ENCODE data around the gene ARHGAP28. TPM values are rescaled to one million over a fixed set of nuclear protein-coding genes. Genes with fewer than 3 reads are reported as not detected.

ARHGAP28 gene
- total RNA-seq, 4 donors from 2014 or later, result 0.52 to 1.7 (median 0.75) TPM

DNA sequence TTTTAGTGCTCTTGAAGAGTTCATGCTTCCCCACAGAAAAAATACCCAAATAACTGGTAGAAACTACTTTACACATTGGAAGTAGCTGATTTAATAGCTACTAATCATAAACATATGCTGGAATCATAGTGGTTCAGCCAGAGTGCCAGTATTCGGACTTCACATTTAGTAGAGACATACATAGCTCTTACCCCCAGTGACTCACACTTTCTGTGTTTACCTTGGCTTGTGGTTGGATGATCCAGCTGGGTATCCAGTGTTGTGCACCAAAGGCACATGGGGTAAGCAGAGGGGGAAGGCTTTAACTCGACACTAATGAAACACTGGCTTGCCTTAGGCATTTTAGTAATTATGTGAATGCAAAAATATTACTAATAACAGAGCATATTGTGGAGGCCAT is 18.1 kb downstream of the ARHGAP28 start:
- H3K27ac ChIP-seq (replicated peaks in 1 of 4), result no peak overlapping the region
- TF ChIP-seq POLR2AphosphoS5 (IDR thresholded peaks at IDR 0.05), result no peak
- intact Hi-C loops (cut with DNase I), result no loop called here
- H3K9me3 ChIP-seq, result no peaks in the 10 kb centered on the region
- H3K36me3 ChIP-seq, result no peaks in the 10 kb centered on the region
- 56% methylated on average over 2 of the region's 2 CpGs for WGBS
- H3K27me3 ChIP-seq, result no peaks in the 10 kb centered on the region
- peaks cover 0 to 11% (median 9%) of the 10 kb centered on the region in 4 donors for H3K4me1 ChIP-seq
- H3K4me3 ChIP-seq, result no peak overlapping the region
- DNase-seq (ENCODE audit: extremely low spot score), result no peak

- Histone ChIP-seq H3K27ac (replicated peaks in 1 of 4) (no peak overlapping the region), H3K9me3 (no peaks in the 10 kb centered on the region), H3K4me1 (peaks cover 0 to 11% (median 10%) of the 10 kb centered on the region in 4 donors), H3K4me3 (no peak overlapping the region), H3K27me3 (no peaks in the 10 kb centered on the region), H3K36me3 (no peaks in the 10 kb centered on the region)
- TF ChIP-seq EP300 (IDR thresholded peaks at IDR 0.05), result no peak
- no peak for TF ChIP-seq POLR2A (IDR thresholded peaks at IDR 0.05; ENCODE audit: low read depth)
- TF ChIP-seq CTCF (IDR thresholded peaks at IDR 0.05), result no peak
- no peak for TF ChIP-seq POLR2AphosphoS5 (IDR thresholded peaks at IDR 0.05)
- DNase-seq (ENCODE audit: extremely low spot score), result no peak
- intact Hi-C loops (cut with DNase I), result no loop called here
- 66% methylated on average over 2 of the region's 2 CpGs for WGBS
Measured at GRCh38 chr18:6748241-6748640, 18.7 kb downstream of the ARHGAP28 start.

DNA sequence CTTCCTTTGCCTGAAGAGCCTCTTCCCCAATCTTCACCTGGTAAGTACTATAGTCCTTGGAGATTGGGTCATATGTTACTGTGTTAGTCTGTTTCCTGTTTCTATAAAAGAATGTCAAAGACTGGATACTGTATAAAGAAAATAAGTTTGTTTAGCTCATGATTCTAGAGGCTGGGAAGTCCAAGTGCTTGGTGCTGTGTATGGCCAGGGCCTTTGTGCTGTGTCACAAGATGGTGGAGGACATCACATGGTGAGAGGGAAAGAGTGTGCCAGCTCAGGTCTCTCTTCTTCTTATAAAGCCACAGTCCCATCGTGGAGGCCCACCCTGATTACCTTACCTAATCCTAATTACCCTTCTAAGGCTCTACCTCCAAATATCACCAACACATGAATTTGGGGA is 20.9 kb downstream of the ARHGAP28 start:
- intact Hi-C loops (cut with DNase I), result no loop called here
- H3K4me1 ChIP-seq, result peaks cover 0 to 11% (median 10%) of the 10 kb centered on the region in 4 donors
- no peaks in the 10 kb centered on the region for H3K36me3 ChIP-seq
- WGBS, result 90% methylated on average over 1 of the region's 1 CpG
- no peaks in the 10 kb centered on the region for H3K9me3 ChIP-seq
- H3K4me3 ChIP-seq, result no peak overlapping the region
- no peaks in the 10 kb centered on the region for H3K27me3 ChIP-seq
- TF ChIP-seq POLR2AphosphoS5 (IDR thresholded peaks at IDR 0.05) (no peak), POLR2A (IDR thresholded peaks at IDR 0.05; ENCODE audit: low read depth) (no peak), EP300 (IDR thresholded peaks at IDR 0.05) (no peak), CTCF (IDR thresholded peaks at IDR 0.05) (no peak)
- no peak for DNase-seq (ENCODE audit: extremely low spot score)
- no peak overlapping the region for H3K27ac ChIP-seq (replicated peaks in 1 of 4)

GRCh38 chr18:6751222-6751621 is 21.7 kb downstream of the ARHGAP28 start:
- TF ChIP-seq POLR2A (IDR thresholded peaks at IDR 0.05; ENCODE audit: low read depth) (no peak), CTCF (IDR thresholded peaks at IDR 0.05) (no peak), EP300 (IDR thresholded peaks at IDR 0.05) (no peak), POLR2AphosphoS5 (IDR thresholded peaks at IDR 0.05) (no peak)
- H3K27ac ChIP-seq (replicated peaks in 1 of 4), result no peak overlapping the region
- H3K4me1 ChIP-seq, result peaks cover 0 to 11% (median 10%) of the 10 kb centered on the region in 4 donors
- 65% methylated on average over 2 of the region's 2 CpGs for WGBS
- intact Hi-C loops (cut with DNase I), result no loop called here
- no peak for DNase-seq (ENCODE audit: extremely low spot score)
- H3K4me3 ChIP-seq, result no peak overlapping the region
- H3K27me3 ChIP-seq, result no peaks in the 10 kb centered on the region
- H3K9me3 ChIP-seq, result no peaks in the 10 kb centered on the region
- H3K36me3 ChIP-seq, result no peaks in the 10 kb centered on the region

- intact Hi-C loops (cut with DNase I), result no loop called here
- H3K36me3 ChIP-seq, result no peaks in the 10 kb centered on the region
- TF ChIP-seq POLR2A (IDR thresholded peaks at IDR 0.05; ENCODE audit: low read depth) (no peak), CTCF (IDR thresholded peaks at IDR 0.05) (no peak), POLR2AphosphoS5 (IDR thresholded peaks at IDR 0.05) (no peak), EP300 (IDR thresholded peaks at IDR 0.05) (no peak)
- WGBS, result 39% methylated on average over 6 of the region's 6 CpGs
- no peak for DNase-seq (ENCODE audit: extremely low spot score)
- H3K9me3 ChIP-seq, result no peaks in the 10 kb centered on the region
- peaks cover 0 to 11% (median 10%) of the 10 kb centered on the region in 4 donors for H3K4me1 ChIP-seq
- no peak overlapping the region for H3K27ac ChIP-seq (replicated peaks in 1 of 4)
- no peaks in the 10 kb centered on the region for H3K27me3 ChIP-seq
- no peak overlapping the region for H3K4me3 ChIP-seq
Measured at GRCh38 chr18:6752202-6752860, 22.8 kb downstream of the ARHGAP28 start.
